Hepatocyte (in vitro differentiated cells): Measurements from ENCODE around the gene RSRC2. TPM values are rescaled to one million over a fixed set of nuclear protein-coding genes. Genes with fewer than 3 reads are reported as not detected.
"Not testable (repeated sequence)": the region's sequence is repeated elsewhere in the genome, so short reads cannot be mapped to it uniquely, and the experiment has no call there.

Experiments used
- DNase-seq: peaks from one replicate; pipeline ENCODE4 v3.0.0-alpha.2; 2016; ENCODE audit warnings: low spot score
- H2AFZ ChIP-seq: fragments of 200-600 bp; sonication (generic); 2 replicates; pipeline ENCODE4 v1.6.0; 2016; ENCODE audit warnings: antibody characterized with exemption, mild to moderate bottlenecking
- H3K27ac ChIP-seq: fragments of 200-600 bp; sonication (generic); 2 replicates; pipeline ENCODE4 v1.5.1; 2016; ENCODE audit warnings: mild to moderate bottlenecking
- H3K27me3 ChIP-seq: fragments of 200-600 bp; sonication (generic); 2 replicates; pipeline ENCODE4 v1.6.1; 2016
- H3K36me3 ChIP-seq: fragments of 200-600 bp; sonication (generic); replicated peaks from 2 replicates; pipeline ENCODE4 v1.5.1; 2016; ENCODE audit warnings: low read depth; ENCODE audit not compliant: insufficient read depth
- H3K4me1 ChIP-seq: fragments of 200-600 bp; sonication (generic); 2 replicates; pipeline ENCODE4 v1.5.1; 2016; ENCODE audit warnings: mild to moderate bottlenecking, moderate library complexity; ENCODE audit not compliant: insufficient read depth
- H3K4me2 ChIP-seq: fragments of 200-600 bp; sonication (generic); 2 replicates; pipeline ENCODE4 v1.6.0; 2016
- H3K4me3 ChIP-seq: fragments of 200-600 bp; sonication (generic); 2 replicates; pipeline ENCODE4 v1.5.1; 2016; ENCODE audit warnings: mild to moderate bottlenecking
- H3K79me2 ChIP-seq: fragments of 200-600 bp; sonication (generic); 2 replicates; pipeline ENCODE4 v1.6.0; 2017; ENCODE audit warnings: mild to moderate bottlenecking
- H3K9me2 ChIP-seq: fragments of 200-600 bp; sonication (generic); replicated peaks from 2 replicates; pipeline ENCODE4 v1.6.0; 2017; ENCODE audit warnings: mild to moderate bottlenecking; ENCODE audit not compliant: insufficient read depth
- H3K9me3 ChIP-seq: fragments of 200-600 bp; sonication (generic); 2 replicates; pipeline ENCODE4 v1.5.1; 2016; ENCODE audit warnings: low read depth, mild to moderate bottlenecking
- H4K20me1 ChIP-seq: fragments of 200-600 bp; sonication (generic); 2 replicates; pipeline ENCODE4 v1.6.0; 2016; ENCODE audit warnings: mild to moderate bottlenecking; ENCODE audit not compliant: insufficient read depth, poor library complexity, severe bottlenecking
- EZH2 ChIP-seq: fragments of 200-600 bp; sonication (generic); IDR thresholded peaks from 2 replicates; pipeline ENCODE4 v1.6.1; 2016; ENCODE audit warnings: antibody characterized with exemption, mild to moderate bottlenecking, borderline replicate concordance
- EZH2phosphoT487 ChIP-seq: fragments of 200-600 bp; sonication (generic); IDR thresholded peaks from one replicate; pipeline ENCODE4 v1.6.1; 2018; ENCODE audit warnings: antibody characterized with exemption, mild to moderate bottlenecking, low read depth, moderate library complexity; ENCODE audit not compliant: unreplicated experiment, severe bottlenecking
- WGBS: methylation state at CpG from one replicate; pipeline ENCODE4 v1.1.6; 2016; ENCODE audit warnings: low lambda C conversion rate; ENCODE audit errors: missing lambda C conversion rate; 5-methylcytosine and 5-hydroxymethylcytosine counted together
- polyA plus RNA-seq: library from polyadenylated mRNA; unstranded; fragments of >200 nt; fragmentation: Nextera tagmentation; extraction: Ambion mirVana; gene quantifications from 2 replicates; pipeline ENCODE4 v1.2.1, GENCODE V29; 2016
- total RNA-seq: library from RNA; depleted of rRNA; stranded (reverse); fragments of >200 nt; gene quantifications from 2 replicates; pipeline ENCODE4 v1.2.3, GENCODE V29; 2014
- TF ChIP-seq, protein P1 (sequence below): fragments of 200-600 bp; sonication (generic); IDR thresholded peaks from 2 replicates; pipeline ENCODE4 v1.5.1; 2016; ENCODE audit warnings: antibody characterized with exemption, mild to moderate bottlenecking; ENCODE audit not compliant: poor library complexity

Gene RSRC2
- total and polyA plus RNA-seq, 2 experiments from 2014 or later = 53.6 to 90.9 TPM

DNA sequence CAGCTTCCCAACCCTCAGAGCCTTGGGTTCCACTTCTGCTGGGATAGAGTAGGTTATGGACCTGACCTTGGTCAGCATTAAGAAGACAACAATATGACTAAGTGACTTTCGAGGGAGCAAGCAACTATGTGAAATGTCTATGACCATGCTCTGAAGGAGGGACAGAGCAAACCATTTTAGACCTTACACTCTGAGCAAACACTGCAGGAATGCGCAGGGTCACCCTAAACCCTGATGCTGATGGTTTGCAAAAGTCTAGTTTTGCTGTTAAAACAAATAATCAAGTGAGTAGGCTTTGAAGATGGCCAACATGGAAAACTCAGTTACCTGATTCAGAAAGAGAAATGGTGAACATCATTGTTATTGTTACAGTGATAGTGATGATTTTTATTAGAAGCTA is 34.7 kb downstream of the RSRC2 start:
- no peak for DNase-seq
- no peak overlapping the region for H2AFZ ChIP-seq
- H3K4me3 ChIP-seq = no peak overlapping the region
- no peak overlapping the region for H3K27ac ChIP-seq
- peaks cover under 1% of the 10 kb centered on the region for H4K20me1 ChIP-seq
- peaks cover 54% of the 10 kb centered on the region for H3K79me2 ChIP-seq
- no peaks in the 10 kb centered on the region for H3K9me2 ChIP-seq
- H3K36me3 ChIP-seq = no peaks in the 10 kb centered on the region
- no peaks in the 10 kb centered on the region for H3K9me3 ChIP-seq
- no peak overlapping the region for H3K4me2 ChIP-seq
- no peaks in the 10 kb centered on the region for H3K4me1 ChIP-seq
- no peaks in the 10 kb centered on the region for H3K27me3 ChIP-seq
- WGBS = 88% methylated on average over 2 of the region's 2 CpGs
- TF ChIP-seq EZH2 (no peak), EZH2phosphoT487 (no peak)
- TF ChIP-seq, protein P1, sequence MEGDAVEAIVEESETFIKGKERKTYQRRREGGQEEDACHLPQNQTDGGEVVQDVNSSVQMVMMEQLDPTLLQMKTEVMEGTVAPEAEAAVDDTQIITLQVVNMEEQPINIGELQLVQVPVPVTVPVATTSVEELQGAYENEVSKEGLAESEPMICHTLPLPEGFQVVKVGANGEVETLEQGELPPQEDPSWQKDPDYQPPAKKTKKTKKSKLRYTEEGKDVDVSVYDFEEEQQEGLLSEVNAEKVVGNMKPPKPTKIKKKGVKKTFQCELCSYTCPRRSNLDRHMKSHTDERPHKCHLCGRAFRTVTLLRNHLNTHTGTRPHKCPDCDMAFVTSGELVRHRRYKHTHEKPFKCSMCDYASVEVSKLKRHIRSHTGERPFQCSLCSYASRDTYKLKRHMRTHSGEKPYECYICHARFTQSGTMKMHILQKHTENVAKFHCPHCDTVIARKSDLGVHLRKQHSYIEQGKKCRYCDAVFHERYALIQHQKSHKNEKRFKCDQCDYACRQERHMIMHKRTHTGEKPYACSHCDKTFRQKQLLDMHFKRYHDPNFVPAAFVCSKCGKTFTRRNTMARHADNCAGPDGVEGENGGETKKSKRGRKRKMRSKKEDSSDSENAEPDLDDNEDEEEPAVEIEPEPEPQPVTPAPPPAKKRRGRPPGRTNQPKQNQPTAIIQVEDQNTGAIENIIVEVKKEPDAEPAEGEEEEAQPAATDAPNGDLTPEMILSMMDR = no peak

DNA sequence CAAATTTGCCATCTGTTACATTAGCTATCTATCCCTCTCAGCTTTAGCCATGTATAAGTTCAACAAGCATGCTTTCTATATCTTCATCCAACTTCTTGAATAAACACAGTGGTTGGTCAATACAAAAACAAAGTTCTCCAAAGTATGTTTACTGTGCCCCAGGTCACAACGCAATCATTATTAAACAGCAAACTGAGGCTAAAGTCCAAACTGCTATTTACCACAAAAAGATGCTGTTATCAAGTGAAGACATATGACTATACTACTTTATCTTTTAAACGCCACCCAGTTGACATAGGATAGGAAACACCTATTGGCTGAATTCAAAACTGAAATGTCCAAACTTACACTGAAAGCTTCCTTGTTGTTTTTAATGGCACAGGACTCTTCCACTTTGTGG is 37.7 kb downstream of the RSRC2 start:
- H3K36me3 ChIP-seq = no peaks in the 10 kb centered on the region

DNA sequence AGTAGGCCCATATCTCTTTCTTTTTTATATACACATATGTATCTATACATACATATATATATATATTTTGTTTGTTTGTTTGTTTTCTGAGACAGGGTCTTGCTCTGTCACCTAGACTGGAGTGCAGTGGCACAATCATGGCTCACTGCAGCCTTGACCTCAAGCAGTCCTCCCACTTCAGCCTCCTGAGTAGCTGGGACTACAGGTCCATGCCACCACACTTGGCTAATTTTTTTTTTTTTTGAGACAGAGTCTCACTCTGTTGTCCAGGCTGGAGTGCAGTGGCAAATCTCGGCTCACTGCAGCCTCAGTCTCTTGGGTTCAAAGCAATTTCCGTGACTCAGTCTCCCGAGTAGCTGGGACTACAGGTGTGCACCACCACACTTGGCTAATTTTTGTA is 38.9 kb downstream of the RSRC2 start:
- H3K79me2 ChIP-seq = peaks cover 16% of the 10 kb centered on the region
- 93% methylated on average over 3 of the region's 3 CpGs for WGBS
- H3K4me1 ChIP-seq, DNase-seq, H3K36me3 ChIP-seq, H3K9me3 ChIP-seq, H3K4me2 ChIP-seq, H2AFZ ChIP-seq, H3K9me2 ChIP-seq, H3K27ac ChIP-seq, H3K4me3 ChIP-seq, H4K20me1 ChIP-seq, H3K27me3 ChIP-seq: not testable (repeated sequence)

More for the DNA sequence above, 37.7 kb downstream of the RSRC2 start:
- no peaks in the 10 kb centered on the region for H4K20me1 ChIP-seq
- peaks cover 29% of the 10 kb centered on the region for H3K79me2 ChIP-seq
- no peak overlapping the region for H2AFZ ChIP-seq
- WGBS = 67% methylated on average over 2 of the region's 2 CpGs
- no peaks in the 10 kb centered on the region for H3K9me2 ChIP-seq
- no peak overlapping the region for H3K4me2 ChIP-seq
- H3K4me1 ChIP-seq = no peaks in the 10 kb centered on the region
- TF ChIP-seq, protein P1 = no peak
- TF ChIP-seq EZH2phosphoT487 = no peak
- no peak for TF ChIP-seq EZH2
- no peak overlapping the region for H3K27ac ChIP-seq
- H3K4me3 ChIP-seq = no peak overlapping the region
- no peak for DNase-seq
- no peaks in the 10 kb centered on the region for H3K9me3 ChIP-seq
- no peaks in the 10 kb centered on the region for H3K27me3 ChIP-seq

DNA sequence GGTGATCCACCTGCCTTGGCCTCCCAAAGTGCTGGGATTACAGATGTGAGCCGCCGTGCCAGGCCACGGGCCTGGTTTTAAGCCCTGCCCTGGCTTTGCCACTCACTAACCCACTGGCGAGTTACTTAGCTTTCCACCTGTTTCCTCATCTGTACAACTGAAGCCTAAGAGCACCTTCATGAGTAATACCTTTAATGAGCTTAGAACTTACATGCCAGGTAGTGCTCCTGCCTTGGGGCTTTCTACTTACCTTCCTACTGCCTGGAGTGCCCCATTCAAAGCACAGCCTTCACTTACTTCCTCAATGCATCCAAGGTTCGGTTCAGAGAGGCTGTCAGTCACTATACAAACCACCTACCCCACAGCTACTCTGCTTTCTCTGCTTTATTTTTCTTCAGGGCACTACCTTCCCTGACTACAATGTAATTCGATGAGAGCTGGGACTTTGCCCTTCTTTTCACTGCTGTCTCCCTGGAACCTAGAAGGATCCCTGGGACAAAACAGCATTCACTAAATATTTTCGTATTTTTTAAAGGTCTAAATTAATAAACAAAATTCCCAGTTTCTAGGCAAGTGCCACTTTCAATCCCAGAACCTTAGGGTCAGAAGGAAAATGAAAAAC is 39.8 kb downstream of the RSRC2 start:
- TF ChIP-seq, protein P1 = no peak
- TF ChIP-seq EZH2phosphoT487 (no peak), EZH2 (no peak)
- Histone ChIP-seq H3K27me3 (no peaks in the 10 kb centered on the region), H4K20me1 (no peaks in the 10 kb centered on the region), H3K79me2 (peaks cover 10% of the 10 kb centered on the region), H3K27ac (no peak overlapping the region), H3K9me3 (no peaks in the 10 kb centered on the region), H3K36me3 (no peaks in the 10 kb centered on the region), H2AFZ (no peak overlapping the region), H3K4me2 (no peak overlapping the region), H3K4me3 (no peak overlapping the region), H3K4me1 (no peaks in the 10 kb centered on the region), H3K9me2 (no peaks in the 10 kb centered on the region)
- WGBS = 87% methylated on average over 7 of the region's 7 CpGs
- no peak for DNase-seq

DNA sequence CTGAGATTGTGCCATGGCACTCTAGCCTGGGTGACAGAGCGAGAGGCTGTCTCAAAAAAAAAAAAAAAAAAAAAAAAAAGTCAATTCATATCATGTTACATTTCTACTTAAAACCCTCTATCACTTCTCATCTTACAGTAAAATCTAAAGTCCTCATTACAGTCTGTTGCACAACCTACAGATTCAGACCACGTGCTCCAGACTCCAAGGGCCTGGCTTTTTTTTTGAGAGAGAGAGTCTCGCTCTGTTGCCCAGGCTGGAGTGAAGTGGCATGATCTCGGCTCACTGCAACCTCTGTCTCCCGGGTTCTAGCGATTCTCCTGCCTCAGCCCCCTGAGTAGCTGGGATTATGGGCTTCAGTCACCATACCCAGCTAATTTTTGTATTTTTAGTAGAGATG is 40.4 kb downstream of the RSRC2 start:
- H3K4me1 ChIP-seq = not testable (repeated sequence)

DNA sequence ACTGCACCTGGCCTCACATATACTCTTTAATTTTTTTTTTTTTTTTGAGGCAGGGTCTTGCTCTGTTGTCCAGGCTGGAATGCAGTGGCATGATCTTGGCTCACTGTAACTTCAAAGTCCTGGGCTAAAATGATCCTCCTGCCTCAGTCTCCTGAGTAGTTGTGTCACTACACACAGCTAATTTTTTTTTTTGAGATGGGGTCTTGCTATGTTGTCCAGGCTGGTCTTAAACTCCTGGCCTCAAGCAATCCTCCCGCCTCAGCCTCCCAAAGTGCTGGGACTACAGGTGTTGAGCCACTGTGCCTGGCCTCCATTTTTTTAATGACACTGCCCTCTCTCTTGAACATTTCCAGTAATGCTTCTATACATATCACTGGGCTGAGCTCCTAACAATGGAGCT is 42.4 kb downstream of the RSRC2 start:
- 100% methylated on average over 1 of the region's 1 CpG for WGBS
- H3K9me3 ChIP-seq, H3K9me2 ChIP-seq, H2AFZ ChIP-seq, H3K27ac ChIP-seq, H3K27me3 ChIP-seq, DNase-seq, H4K20me1 ChIP-seq, H3K4me2 ChIP-seq, H3K4me3 ChIP-seq, H3K79me2 ChIP-seq, H3K36me3 ChIP-seq, H3K4me1 ChIP-seq: not testable (repeated sequence)

More for the DNA sequence above, 40.4 kb downstream of the RSRC2 start:
- 97% methylated on average over 6 of the region's 6 CpGs for WGBS
- H4K20me1 ChIP-seq, H3K4me2 ChIP-seq, H3K4me3 ChIP-seq, H2AFZ ChIP-seq, H3K9me2 ChIP-seq, DNase-seq, H3K9me3 ChIP-seq, H3K27ac ChIP-seq, H3K79me2 ChIP-seq, H3K36me3 ChIP-seq, H3K27me3 ChIP-seq: not testable (repeated sequence)
